Activated T-cell treated with anti-CD3 and anti-CD28 coated beads, Interleukin-2, amount 50 U/mL, for 72 hours (primary cell): ENCODE measurements around the gene ZDHHC23. TPM values are rescaled to one million over a fixed set of nuclear protein-coding genes. Genes with fewer than 3 reads are reported as not detected.

Experiments used
- total RNA-seq, 2 donors: library from RNA; stranded (reverse); gene quantifications; one replicate each; pipeline ENCODE4 v1.2.3, GENCODE V29; 2022

ZDHHC23 gene
- total RNA-seq, 2 donors from 2014 or later: 3.6 to 4.5 TPM

Other genes with a start within 250 kb of the ZDHHC23 start
- gene NAA50, start 201.8 kb upstream of the ZDHHC23 start, total RNA-seq: 100 to 1,000 TPM in 1 of 2 donors, 10 to 100 TPM in 1; 90.5 to 105 TPM
- 10 to 100 TPM; 30.7 to 31.3 TPM for gene ATP6V1A, start 201.0 kb upstream of the ZDHHC23 start, total RNA-seq
- 1 to 10 TPM; 1.4 to 3.0 TPM for gene GRAMD1C, start 109.2 kb upstream of the ZDHHC23 start, total RNA-seq
- gene CCDC191, start 108.5 kb downstream of the ZDHHC23 start, total RNA-seq: 1 to 10 TPM; 4.8 to 5.4 TPM
- gene QTRT2, start 108.7 kb downstream of the ZDHHC23 start, total RNA-seq: 10 to 100 TPM; 23.8 to 27.5 TPM
- gene DRD3, start 231.0 kb downstream of the ZDHHC23 start, total RNA-seq: not detected